ENCODE data around the gene MYADM.
"Not testable (repeated sequence)": the region's sequence is repeated elsewhere in the genome, so short reads cannot be mapped to it uniquely, and the experiment has no call there.

MYADM gene, protein sequence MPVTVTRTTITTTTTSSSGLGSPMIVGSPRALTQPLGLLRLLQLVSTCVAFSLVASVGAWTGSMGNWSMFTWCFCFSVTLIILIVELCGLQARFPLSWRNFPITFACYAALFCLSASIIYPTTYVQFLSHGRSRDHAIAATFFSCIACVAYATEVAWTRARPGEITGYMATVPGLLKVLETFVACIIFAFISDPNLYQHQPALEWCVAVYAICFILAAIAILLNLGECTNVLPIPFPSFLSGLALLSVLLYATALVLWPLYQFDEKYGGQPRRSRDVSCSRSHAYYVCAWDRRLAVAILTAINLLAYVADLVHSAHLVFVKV

DNA sequence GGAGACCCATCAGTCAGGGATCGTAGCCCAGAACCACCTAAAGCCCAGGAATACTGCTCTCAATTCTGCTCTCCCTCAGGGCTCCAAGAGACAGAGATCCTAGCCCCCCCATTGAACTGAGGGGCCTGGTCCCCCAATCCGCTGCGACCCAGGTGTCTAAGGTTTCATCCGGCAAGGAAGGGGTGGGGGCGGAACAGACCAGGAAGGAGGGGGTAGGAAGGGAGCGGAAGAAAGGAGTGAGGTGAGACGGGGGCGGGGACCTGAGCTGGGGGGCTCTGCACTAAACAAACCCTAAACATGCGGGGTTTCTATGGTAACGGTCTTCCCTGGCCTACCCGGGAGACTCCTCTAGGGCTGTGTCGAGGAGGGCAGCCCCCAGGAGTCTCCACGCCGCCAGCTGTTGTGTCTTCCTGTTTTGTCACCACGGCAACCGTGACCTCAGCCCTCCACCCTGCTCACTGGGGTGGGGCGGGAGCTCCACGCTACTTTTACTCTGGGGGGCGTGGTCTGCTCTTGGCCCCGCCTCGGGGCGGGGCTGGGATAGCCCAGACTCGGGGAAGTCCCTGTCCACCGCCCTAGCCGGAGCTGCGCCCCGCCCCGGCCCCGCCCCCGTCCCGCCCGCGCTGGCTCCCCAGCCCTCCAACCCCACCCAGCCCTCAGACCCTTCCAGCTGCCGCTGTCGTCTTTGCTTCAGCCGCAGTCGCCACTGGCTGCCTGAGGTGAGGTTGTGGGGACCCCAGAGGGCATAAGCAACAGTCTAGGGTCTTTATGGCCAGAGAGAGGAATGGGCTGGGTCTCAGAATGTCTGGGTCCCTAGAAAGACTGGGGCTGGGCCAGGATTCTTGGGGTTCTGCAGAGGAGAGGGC is at the start of gene MYADM:
TSS of gene MYADM (plus strand) at position 659 of the 866 bp plus-strand sequence. CDS start 5,647 bp downstream, outside the sequence.
- DNase-seq (ENCODE audit: low read depth in 2 of 2), result peak; percentile 96 to 99

DNA sequence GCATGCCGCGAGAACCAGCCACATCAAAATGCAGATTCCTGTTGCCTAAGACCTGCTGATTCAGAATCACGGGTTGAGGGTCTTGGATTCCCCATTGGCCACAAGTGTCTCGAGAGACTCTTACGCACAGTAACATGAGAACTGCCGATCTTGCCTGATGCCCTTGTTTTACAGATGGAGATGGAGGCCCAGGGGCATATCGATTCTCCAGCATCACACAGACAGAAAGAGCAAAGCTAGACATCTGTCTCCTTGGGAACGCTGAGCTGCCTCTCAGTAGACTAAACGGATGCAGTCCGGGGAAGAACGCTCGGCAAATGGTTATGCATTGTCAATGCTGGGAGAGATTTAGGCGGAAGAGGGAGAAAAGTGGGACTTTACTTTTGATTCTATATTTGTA is 48.9 kb upstream of the MYADM start:
- DNase-seq (ENCODE audit: low read depth in 2 of 2), result no peak

DNA sequence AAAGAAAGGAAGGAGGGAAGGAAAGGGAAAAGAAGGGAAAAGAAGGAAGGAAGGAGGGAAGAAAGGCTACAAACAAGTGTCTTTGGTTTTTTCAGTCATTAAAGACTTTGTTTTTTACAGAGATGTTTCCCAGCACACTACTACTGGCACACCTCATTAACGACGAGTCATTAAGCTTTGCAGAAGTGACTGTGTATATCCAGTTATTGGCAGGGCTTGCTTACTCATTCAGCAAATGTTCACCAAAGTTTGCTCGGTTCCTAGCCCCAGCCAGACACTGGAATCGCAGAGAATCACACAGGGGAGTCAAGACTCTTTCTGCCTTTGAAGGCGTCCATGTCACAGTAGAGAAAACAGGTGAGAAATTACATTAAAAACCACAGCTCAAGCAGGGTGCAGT is 47.8 kb upstream of the MYADM start:
- DNase-seq (ENCODE audit: low read depth in 2 of 2), result no peak

DNA sequence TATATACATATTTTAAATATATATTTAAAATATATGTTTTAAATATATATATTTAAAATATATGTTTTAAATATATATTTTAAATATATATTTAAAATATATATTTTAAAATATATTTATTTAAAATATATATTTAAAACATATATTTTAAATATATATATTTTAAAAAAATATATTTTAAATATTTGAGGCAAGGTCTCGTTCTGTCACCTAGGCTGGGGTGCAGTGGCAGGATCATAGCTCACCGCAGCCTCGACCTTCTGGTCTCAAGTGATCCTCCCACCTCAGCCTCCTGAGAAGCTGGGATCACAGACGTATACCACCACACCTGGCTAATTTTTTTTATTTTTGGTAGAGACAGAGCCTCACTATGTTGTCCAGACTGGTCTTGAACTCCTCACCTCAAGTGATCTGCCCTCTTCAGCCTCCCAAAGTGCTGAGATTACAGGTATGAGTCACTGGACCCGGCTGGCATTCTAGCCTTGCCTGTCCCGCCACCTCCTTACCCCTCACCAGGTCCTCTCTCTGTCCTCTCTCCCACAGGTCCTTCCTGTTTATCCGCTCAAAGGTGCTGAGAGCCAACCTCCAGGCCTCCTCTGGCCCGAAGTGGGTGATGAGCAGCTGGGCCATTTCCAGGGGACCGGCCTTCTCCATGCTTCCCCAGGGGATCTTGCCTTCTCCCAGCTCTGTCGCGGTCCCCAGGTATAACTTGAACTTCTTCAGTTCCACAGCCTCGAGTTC is 44.1 kb upstream of the MYADM start:
- no peak for DNase-seq (ENCODE audit: low read depth in 2 of 2)

DNA sequence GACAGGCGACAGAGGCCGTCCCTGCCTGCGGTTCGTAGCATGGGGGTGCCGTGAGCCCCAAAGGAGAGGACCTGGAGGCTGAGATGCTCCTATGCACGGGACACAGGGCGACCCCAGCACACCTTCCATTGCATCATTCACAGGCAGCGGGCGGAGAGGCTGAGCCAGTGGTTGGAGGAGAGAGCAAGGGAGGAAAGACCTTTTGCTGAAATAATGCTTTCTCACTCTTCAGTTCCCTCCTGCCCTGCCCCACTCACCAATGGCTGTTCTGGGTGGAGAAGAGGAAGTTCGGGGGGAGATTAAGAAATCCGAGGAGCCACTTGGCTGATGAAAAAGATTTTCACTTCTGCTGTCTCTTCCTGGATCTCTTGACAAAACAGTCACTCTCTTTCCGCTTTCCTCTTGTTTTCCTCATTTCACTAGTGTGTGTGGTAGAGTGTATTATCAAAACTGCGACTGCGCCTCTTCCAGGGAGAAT is 43.5 kb upstream of the MYADM start, which contains the start of gene NLRP12:
TSS of gene NLRP12 (minus strand) at position 181 of the 478 bp plus-strand sequence. CDS start at position 41, 140 bp downstream.
- DNase-seq (ENCODE audit: low read depth in 2 of 2), result no peak

DNA sequence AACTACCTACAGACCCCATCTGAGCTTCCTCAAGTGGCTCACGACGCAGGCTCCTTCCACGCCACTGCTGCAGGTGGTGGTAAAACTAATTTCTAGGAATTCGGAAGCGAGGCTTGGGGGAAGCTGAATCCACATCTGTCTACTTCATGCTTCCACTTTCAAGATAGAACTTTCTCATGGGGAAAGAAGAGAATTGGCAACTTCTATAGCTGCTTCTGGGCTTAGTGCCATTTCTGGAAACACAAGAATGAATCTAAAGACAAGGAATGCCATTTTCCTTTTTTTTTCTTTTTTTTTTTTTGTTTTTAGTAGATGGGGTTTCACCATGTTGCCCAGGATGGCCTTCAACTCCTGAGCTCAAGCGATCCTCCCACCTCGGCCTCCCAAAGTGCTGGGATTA is 40.8 kb upstream of the MYADM start:
- DNase-seq (ENCODE audit: low read depth in 2 of 2), result no peak

DNA sequence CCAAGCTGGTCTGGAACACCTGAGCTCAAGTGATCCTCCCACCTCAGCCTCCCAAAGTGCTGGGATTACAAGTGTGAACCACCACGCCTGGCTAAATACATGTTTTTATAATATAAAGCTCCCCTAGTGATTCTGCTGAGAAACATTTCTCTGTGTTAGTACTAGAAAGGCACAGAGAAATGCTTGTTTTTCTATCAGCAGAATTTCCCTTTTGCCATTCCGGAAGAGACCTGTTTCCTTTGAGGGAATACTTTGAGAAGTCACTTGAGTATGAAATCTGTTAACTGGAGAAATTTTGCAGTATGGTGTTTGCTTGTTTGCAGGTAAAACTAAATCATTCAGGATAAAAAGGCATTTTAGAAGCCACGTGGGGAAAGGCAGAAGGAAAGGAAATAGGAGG is 39.2 kb upstream of the MYADM start:
- no peak for DNase-seq (ENCODE audit: low read depth in 2 of 2)

DNA sequence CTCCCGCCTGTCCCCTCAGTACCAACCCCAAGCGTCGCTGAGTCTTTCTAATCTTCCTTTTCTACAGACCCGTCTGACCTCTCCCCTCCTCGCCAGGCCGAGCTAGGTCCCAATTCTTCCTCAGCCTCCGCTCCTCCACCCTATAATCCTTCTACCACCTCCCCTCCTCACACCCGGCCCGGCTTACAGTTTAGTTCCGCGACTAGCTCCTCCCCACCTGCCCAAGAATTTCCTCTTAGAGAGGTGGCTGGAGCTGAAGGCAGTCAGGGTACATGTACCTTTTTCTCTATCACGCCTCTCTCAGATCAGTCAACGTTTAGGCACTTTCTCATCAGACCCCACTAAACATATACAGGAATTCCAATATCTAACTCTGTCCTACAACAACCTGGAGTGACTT is 34.8 kb upstream of the MYADM start:
- DNase-seq (ENCODE audit: low read depth in 2 of 2), result not testable (repeated sequence)

DNA sequence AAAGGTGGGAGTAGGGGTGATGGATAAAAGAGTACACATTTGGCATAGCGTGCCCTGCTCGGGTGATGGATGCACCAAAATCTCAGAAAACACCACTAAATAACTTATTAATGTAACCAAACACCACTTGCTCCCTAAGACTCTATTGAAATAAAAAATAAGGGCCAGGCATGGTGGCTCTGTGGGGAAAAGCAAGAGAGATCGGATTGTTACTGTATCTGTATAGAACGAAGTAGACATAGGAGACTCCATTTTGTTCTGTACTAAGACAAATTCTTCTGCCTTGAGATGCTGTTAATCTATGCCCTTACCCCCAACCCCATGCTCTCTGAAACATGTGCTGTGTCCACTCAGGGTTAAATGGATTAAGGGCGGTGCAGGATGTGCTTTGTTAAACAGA is 29.2 kb upstream of the MYADM start:
- DNase-seq (ENCODE audit: low read depth in 2 of 2), result not testable (repeated sequence)

DNA sequence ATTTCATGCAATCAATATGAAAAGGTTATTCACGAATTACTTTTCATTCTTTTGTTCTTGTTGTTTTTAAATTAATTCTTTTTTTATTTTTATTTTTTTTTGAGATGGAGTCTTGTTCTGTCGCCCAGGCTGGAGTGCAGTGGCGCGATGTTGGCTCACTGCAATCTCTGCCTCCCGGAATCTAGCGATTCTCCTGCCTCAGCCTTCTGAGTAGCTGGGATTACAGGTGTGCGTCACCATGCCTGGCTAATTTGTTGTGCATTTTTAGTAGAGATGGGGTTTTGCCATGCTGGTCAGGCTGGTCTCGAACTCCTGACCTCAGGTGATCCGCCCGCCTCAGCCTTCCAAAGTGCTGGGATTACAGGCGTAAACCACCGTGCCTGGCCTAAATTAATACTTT is 27.4 kb upstream of the MYADM start:
- not testable (repeated sequence) for DNase-seq (ENCODE audit: low read depth in 2 of 2)

DNA sequence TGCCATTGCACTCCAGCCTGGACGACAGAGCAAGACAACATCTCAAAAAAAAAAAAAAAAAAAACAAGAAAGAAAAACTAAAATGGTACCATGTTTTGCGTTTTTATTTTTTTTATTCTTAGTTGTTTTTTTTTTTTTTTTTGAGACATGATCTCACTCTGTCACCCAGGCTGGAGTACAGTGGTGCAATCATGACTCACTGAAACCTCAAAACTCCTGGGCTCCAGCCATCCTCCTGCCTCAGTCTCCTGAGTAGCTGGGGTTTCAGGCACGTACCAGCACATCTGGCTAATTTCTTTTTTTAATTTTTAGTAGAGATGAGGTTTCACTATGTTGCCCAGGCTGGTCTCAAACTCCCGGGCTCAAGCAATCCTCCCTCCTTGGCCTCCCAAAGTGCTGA is 26.8 kb upstream of the MYADM start:
- not testable (repeated sequence) for DNase-seq (ENCODE audit: low read depth in 2 of 2)

DNA sequence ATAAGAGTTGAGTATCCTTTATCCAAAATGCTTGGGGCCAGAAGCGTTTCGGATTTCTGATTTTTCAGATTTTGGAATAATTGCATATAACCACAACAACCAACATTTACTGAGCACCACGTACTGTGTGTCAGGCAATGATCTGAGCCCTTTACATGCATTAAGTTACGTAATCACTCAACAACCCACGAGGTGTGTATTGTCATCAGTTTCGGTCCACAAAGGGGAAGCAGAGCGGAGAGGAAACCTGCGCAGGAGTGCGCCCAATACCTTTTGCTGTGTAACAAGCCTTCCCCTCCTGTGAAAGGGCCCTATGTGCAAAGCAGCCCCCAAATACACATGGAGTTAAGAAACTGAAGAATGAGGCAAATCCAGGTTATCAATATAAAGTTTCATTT is 22.8 kb upstream of the MYADM start:
- DNase-seq (ENCODE audit: low read depth in 2 of 2), result no peak

DNA sequence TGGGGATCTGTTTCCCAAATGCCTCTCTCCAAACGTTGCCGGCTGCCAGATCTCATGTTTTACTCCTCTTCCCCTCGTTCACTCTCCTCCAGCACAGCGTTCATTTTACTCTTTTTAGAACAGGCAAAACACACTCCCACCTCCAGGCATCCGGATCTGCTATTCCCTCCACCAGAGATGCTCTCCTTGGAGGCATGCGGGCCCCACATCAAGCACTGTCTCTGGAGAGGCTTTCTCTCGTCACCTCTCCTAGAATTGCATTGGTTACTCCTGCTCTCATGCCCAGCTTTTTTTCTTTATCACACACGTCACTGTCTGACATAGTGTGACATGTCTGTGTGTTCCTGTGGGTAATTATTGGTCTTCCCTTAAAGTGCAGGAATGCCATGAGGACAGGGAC is 20.1 kb upstream of the MYADM start:
- no peak for DNase-seq (ENCODE audit: low read depth in 2 of 2)

DNA sequence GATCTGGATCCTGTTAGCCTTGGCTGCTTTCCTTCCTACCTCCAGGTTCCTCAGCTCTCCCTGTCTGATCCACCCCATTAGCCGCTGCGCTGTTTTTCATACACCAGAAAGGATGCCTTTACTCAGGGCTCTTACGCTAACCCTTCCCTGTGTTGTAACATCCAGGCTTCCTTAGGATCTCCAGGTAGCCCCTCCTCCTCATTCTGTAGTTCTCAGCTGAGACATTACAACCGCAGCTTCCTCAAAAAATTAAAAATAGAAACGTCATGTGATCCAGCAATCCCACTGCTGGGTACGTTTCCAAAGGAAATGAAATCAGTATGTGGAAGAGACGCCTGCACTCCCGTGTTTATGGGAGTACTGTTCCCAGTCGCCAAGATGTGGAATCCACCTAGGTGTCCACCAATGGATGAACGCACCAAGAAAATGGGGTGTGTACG is 18.4 kb upstream of the MYADM start:
- DNase-seq (ENCODE audit: low read depth in 2 of 2), result no peak

DNA sequence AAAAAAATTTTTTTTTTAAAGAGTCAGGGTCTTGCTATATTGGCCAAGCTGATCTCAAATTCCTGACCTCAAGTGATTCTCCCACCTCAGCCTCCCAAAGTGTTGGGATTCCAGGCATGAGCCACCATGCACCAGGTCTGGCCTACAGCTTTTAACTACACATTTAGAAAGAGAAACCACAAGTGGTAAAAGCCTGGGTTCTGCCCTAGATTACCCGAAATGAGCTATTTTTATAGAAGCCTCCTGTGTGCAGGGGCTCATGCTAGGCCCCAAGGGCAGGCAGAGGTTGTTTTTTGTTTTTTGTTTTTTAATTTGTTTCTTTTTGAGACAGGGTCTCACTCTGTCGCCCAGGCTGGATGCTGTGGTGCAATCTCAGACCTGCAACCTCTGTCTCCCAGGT is 14.0 kb upstream of the MYADM start:
- no peak for DNase-seq (ENCODE audit: low read depth in 2 of 2)

DNA sequence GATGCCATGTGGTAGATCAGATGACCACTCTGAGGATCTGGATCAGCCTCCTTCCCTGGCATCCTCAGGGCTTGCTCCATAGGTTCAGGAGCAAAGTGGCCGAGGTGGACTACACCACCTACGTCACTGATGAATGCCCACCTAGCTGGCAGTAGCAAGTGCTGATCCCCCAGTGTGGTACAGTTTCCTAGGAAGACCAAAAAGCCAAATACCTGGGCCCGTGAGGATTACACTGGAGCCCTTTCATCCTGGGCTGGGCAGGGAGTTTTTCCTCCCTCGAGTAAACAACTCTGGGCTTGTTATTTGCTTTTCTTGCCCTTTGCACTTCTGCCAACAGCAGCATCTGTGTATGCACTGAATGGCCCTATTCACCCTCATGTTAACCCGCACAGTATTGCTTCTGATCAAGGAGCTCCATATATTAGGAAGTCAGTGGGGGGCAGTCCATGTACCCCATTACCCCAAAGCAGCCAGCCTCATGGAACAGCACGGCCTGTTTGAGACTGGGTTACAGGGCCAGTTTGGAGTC is 3.3 kb upstream of the MYADM start:
- DNase-seq (ENCODE audit: low read depth in 2 of 2), result no peak

DNA sequence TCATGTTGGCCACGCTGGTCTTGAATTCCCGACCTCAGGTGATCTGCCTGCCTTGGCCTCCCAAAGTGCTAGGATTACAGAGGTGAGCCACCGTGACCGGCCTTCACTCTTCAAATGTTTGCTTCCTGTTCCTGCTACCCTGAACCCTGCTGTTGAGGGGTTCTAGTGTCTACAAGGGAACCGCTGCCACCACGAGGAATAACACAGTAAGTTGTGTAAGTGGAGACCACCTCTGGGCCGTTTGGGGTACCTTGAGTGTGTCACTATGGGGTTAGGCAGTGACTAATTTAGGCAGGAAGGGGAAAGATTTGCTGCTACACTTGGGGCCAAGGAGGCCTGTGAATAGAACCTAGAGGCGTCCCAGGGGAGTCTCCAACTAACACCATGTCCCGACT is 2.2 kb upstream of the MYADM start:
- no peak for DNase-seq (ENCODE audit: low read depth in 2 of 2)

DNA sequence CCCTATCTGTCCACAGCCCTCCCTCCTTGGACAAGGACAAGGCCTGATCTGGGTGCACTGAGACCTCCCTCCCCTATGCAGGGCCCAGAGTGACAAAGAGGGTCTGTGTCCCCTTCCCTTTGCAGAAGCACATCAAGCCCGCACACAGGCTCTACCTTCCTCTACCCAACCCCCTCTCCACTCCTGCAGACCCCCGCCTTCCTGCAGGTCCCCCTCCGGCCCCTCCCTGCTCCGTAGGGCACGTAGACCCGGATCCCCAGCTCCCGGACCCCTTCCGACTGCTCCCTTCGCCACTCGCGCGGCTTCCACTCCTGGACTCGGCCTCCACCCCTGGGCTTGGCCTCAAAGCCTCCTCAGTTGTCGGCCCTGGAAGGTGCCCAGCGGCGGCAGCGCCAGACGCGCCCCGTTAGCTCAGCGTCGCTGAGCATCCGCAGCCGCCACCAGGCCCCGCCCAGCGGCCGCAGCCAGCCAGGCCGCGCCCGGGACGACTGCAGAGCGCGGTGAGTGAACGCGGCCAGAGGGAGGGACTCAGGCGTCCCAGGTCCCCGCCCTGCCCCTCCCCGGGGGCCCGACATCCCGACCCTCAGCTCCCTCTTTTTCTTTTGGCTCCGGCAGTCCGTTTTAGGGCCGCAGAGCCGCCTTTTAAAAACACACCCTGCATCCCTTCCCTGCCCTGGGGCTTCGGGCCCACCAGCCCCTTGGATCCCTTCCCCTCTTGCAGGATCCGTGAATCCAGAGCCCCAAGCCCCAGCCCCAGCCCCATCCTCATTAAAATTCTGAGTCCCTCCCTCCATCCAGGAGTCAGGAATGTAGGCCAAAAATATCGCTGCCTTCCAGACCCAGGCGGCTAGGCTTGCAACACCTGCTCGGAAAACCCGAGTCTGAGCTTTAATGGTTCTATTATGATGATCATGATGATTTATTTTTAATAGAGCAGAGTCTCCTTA is 1.5 kb upstream of the MYADM start:
- peak in 1 of 2 donors; percentile 69 for DNase-seq (ENCODE audit: low read depth in 2 of 2)

DNA sequence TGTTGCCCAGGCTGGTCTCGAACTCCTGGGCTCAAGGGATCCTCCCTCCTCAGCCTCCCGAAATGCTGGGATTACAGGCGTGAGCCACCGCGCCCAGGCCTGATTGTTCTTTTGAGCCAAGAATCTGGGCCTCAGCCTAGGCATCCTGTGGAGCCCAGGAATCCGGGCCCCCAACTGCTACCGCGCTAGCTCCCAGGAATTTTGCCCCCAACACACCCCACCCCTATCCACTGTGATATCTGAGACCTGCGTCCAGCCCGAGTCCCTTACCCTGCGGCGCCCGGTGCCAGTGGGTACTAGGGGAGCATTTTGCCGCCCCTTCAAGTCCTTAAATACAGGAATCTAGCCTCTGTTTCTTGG is 838 bp upstream of the MYADM start:
- no peak for DNase-seq (ENCODE audit: low read depth in 2 of 2)

DNA sequence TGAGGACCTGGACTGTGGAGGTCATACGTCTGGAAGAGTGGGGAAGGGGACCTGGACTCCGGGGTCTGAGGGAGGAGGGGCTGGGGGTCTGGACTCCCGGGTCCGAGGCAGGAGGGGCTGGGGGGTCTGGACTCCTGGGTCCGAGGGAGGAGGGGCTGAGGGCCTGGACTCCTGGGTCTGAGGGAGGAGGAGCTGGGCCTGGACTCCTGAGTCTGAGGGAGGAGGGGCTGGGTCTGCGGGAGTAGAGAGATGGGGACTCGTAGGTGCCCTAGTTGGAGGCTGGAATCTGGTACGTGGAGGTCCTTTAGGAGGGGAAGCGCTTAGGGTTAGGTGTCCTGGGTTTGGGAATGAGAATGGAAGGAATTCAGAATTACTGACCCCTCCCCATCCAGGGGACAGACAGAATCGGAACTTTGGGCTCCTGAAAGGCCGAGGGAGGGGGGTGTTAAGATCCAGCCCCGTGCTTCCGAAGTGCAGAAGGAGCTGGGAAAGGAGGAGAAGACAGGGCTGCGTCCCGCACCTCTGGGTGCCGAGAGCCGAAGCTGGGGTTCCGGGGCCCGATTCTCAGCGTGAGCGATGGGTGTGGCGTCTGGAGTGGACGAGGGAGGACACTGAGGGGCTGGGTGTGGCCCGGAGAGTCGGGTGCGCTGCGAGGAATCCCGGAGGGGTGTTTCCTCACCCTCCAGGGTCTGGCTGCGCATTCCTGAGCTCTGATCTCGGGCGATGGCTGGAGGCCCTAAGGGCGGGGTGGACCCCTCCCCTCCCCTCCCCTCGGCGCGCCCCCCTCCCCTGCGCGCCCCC is 608 bp downstream of the MYADM start:
- DNase-seq (ENCODE audit: low read depth in 2 of 2), result peak in 1 of 2 donors; percentile 34

All from stimulated activated CD4-positive, alpha-beta T cell treated with anti-CD3 and anti-CD28 coated beads, Interleukin-4, amount 100 ng/mL, for 48 hours (primary cell).